HL-60 (cell line): ENCODE data around the gene RAB17.

Experiments used
- GABPA ChIP-seq: IDR thresholded peaks from 2 replicates; pipeline ENCODE4 v1.6.1; 2012; ENCODE audit warnings: low read depth
- POLR2AphosphoS5 ChIP-seq: IDR thresholded peaks from 2 replicates; pipeline ENCODE4 v1.6.1; 2012; ENCODE audit warnings: low read depth
- REST ChIP-seq: IDR thresholded peaks from 2 replicates; pipeline ENCODE4 v1.6.1; 2012; ENCODE audit warnings: low read depth; ENCODE audit not compliant: insufficient replicate concordance
- SPI1 ChIP-seq: IDR thresholded peaks from 2 replicates; pipeline ENCODE4 v1.6.1; 2012; ENCODE audit warnings: low read depth, mild to moderate bottlenecking, borderline replicate concordance
- TF ChIP-seq, protein P1 (sequence below): IDR thresholded peaks from one replicate; pipeline ENCODE4 v1.5.1; 2011; ENCODE audit warnings: low read length, control low read depth, inconsistent platforms; ENCODE audit not compliant: insufficient read depth

DNA sequence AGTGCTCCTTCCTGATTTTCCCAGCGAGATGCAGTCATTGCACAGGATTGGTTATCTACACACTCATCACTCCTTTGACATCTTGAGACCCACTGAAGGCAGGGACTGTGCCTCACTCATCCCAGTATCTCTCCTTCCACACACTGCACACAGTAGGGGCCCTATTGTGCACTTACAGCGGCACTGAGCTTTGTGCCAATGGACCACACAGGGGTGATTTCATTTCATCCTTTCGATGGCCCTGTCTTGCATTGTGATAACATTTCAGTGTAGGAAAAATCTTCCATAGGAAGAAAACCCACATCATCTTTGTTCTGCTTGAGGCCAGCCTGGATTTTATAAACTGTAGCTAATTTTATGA is 25.8 kb upstream of the RAB17 start:
- TF ChIP-seq, protein P1, sequence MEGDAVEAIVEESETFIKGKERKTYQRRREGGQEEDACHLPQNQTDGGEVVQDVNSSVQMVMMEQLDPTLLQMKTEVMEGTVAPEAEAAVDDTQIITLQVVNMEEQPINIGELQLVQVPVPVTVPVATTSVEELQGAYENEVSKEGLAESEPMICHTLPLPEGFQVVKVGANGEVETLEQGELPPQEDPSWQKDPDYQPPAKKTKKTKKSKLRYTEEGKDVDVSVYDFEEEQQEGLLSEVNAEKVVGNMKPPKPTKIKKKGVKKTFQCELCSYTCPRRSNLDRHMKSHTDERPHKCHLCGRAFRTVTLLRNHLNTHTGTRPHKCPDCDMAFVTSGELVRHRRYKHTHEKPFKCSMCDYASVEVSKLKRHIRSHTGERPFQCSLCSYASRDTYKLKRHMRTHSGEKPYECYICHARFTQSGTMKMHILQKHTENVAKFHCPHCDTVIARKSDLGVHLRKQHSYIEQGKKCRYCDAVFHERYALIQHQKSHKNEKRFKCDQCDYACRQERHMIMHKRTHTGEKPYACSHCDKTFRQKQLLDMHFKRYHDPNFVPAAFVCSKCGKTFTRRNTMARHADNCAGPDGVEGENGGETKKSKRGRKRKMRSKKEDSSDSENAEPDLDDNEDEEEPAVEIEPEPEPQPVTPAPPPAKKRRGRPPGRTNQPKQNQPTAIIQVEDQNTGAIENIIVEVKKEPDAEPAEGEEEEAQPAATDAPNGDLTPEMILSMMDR, result no peak
- no peak for TF ChIP-seq POLR2AphosphoS5
- TF ChIP-seq GABPA, result no peak
- TF ChIP-seq SPI1, result no peak
- no peak for TF ChIP-seq REST
